ENCODE data around the gene MLLT10.

DNA sequence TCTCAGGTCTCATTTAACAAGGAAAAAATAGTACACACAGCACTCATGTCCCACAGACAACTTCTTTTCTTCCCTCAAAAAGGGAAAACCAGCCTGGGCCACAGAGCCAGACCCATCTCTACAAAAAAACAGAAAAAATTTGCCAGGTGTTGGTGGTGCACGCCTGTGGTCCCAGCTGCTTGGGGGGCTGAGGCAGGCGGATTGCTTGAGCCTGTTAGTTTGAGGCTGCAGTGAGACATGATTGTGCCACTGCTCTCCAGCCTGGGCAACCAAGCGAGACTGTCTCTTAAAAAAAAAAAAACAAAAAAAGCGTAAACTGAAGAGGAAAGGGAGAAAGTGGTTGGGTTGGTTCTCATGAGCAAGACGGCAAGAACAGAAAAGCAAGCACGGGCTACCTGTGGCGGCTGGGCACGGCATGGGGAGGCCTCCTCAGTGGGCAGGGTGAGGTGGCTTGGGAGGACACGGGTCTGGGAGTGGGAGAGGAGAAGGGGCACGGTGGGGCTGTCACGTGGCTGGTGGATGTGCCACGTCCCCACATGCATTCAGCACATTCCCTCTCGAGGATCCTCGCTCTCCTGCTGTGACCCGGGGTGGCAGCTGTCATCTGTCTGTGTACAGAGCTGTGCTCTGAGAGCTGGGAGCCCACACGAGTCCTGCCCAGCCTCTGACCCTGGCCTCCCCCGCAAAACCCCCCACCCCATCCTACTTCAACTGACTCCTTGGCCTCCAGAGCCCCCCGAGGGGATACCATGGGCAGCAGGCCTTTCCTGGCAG is 219.7 kb downstream of the MLLT10 start:
- no peak for TF ChIP-seq POLR2AphosphoS5 (IDR thresholded peaks at IDR 0.05; ENCODE audit: low read depth, low read length)
- TF ChIP-seq FOXP2 (optimal IDR thresholded peaks at IDR 0.05; ENCODE audit: borderline replicate concordance, extremely low read depth, extremely low read length, insufficient read depth): no peak
- TF ChIP-seq SIN3A (IDR thresholded peaks at IDR 0.05; ENCODE audit: borderline replicate concordance, insufficient read depth, low read length): no peak
